Thyroid gland (tissue), 4 donors: ENCODE measurements around the gene HES4.

Source experiments
- CTCF ChIP-seq, 6 experiments: fragments of 200-600 bp in 3 of 6; fragments of 450-650 bp in 3 of 6; sonication (generic) in 3 of 6; IDR thresholded peaks; one replicate each; pipeline ENCODE4 v1.5.1; 2016 to 2019; ENCODE audit warnings: antibody characterized with exemption in 6 of 6, mild to moderate bottlenecking in 2 of 6, inconsistent platforms in 1 of 6, moderate library complexity in 1 of 6
- POLR2A ChIP-seq, 2 donors: fragments of 450-650 bp; IDR thresholded peaks; one replicate each; pipeline ENCODE4 v1.6.1; 2017; ENCODE audit warnings: antibody characterized with exemption in 2 of 2, mild to moderate bottlenecking in 2 of 2, moderate library complexity in 1 of 2

- TF ChIP-seq POLR2A (IDR thresholded peaks at IDR 0.05) (no peak), CTCF (IDR thresholded peaks at IDR 0.05) (no peak)
These were observed 5.9 kb upstream of the HES4 start for GRCh38 chr1:1005774-1006304.
